ENCODE results near the gene MVB12B.
"Not testable (repeated sequence)": the region's sequence is repeated elsewhere in the genome, so short reads cannot be mapped to it uniquely, and the experiment has no call there.

MVB12B gene

DNA sequence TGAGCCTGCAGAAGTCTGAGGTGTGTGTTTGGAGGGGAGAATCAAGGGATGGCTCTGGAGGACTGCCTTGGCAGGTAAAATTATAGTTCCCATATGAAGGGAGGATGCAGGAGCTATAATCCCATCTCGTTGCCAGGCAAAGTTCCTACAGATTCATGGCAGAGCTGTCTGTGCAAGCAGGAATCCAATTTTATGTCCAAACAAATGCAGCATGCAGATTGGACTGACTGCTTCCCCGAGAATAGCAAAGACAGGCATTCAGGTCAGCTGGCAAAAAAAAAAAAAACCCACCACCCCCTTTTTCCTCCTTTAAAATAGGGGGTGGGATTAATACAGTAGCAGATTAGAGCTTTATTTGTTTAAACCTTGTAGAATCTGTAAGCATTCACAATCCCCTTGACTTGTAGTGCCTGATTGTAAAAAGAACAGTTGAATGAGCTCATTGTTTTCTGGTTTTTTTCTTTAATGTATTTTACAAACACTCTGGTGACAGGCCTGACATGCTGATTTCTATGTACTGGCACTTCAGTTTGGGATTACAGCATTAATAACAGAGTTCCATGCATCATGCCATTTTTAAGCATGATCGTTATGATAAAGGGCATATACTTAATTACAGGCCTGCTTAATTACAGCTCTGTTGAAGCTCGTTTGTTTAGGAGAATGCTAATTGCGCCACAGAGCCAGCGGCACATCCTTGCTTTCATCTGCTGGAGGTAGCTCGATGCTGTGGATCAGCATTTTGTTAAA lies 145.7 kb downstream of the MVB12B start:
- no peak for DNase-seq (ENCODE audit: low read depth in 3 of 3)

DNA sequence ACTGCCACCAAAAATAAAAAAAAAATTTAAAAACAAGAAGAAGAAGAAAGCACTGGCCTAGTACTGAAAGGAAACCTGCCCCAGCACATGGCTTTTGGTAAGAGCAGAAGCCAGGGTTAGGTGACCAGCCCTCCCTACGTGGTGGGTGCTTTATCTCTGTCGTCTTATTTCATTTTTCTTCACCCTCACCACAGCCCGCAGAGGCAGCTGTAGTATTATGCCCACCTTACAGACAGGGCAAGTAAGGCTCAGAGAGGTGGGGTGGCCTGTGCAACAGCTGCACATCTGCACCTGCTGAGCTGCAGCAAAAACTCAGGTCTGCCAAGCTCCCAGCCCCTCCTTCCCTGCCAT lies 146.3 kb downstream of the MVB12B start:
- no peak for DNase-seq (ENCODE audit: low read depth in 3 of 3)

DNA sequence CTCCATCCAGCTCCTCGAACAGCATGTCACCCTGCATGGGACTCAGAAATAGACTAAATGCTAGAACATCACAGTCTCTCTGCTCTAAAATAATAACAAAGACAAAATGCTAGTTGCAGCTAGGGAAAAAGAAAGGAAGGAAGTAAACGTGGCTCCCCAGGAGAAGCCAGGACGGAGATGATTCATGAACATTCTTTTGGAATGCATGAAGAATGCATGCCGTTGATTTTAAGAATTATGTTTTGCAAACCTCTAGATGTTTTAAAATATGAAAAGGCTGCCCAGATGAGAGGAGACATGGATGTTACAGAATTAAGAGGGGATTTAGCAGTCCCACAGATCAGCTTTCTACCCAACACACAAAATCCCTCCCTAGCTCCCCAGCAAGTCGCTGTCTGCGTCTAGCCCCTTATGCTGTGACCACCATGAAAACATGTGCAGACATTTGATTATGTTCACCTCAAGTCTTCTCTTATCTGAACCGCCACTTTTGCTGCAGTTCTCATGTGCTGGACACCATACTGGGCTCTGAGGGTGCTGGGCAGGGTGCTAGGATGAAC lies 147.7 kb downstream of the MVB12B start:
- no peak for DNase-seq (ENCODE audit: low read depth in 3 of 3)

DNA sequence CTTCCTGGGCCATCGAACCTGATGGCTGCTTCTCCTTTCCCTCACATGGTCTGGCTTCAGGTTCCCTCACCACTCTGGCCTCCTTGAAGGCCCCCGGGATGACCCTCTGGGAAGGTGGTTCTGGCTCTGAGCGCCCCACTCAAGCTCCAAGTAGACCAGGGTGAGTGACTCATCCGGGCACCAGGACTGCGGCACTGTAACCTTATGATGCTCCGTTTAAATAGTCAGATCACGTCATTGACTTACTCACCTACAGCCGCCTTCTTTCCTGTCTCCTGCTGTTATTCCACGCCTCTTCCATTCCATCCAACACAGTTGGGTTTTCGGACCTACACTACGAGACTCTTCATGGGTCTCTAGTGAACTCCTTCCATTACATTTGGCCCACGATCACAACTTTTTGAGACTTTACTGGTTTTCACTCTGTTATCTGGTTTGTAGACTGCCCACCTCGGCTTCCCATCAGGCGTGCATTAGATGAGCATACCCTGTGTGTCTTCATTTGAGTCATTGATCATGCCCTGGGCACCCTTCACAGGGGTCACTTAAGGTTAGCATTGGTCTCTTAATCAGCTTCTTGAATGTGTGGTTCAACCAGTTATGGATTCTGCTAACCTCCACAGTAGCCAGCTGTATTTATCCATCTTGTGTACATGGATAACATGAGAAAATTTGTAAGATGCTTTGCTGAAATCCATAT lies 148.3 kb downstream of the MVB12B start:
- no peak for DNase-seq (ENCODE audit: low read depth in 3 of 3)

DNA sequence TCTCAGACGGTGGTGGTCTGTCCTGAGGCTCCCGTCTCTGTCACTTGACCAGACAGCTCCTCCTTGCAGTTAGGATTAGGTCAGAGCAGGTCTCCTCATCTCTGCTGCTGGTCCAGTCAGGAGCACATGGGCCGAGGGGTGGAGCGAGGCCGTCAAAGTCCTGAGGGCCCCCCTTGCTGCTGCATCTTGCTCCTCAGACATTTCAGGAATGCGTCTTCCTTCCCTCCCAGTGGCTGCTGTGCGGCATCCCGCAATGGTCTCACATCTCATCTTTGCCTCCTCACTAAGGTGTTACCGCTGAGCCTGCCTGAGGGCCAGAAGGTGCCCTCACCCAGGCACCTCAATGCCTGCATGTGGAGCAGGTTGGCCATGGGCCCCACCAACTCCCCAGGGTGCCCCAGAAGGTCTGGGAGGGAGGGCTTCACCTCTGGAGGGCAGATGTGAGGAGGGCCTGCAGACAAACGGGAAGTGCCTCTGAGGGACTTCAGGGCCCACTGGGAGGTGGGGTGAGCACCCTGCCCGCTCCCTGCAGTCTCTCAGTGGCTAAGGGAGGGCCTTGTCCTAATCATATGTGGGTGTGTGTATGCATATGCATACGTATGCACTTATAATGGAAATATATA lies 149.4 kb downstream of the MVB12B start:
- no peak for DNase-seq (ENCODE audit: low read depth in 3 of 3)

DNA sequence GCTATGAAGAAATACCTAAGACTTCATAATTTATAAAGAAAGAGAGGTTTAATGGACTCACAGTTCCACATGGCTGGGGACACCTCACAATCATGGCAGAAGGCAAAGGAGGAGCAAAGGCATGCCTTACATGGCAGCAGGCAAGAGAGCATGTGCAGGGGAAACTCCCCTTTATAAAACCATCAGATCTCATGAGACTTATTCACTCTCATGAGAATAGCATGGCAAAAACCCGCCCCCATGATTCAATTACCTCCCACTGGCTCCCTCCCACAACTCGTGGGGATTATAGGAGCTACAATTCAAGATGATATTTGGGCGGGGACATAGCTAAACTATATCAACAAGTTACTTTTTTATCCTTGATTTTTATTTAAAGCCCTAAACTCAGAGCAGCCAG lies 150.8 kb downstream of the MVB12B start:
- not testable (repeated sequence) for DNase-seq (ENCODE audit: low read depth in 3 of 3)

DNA sequence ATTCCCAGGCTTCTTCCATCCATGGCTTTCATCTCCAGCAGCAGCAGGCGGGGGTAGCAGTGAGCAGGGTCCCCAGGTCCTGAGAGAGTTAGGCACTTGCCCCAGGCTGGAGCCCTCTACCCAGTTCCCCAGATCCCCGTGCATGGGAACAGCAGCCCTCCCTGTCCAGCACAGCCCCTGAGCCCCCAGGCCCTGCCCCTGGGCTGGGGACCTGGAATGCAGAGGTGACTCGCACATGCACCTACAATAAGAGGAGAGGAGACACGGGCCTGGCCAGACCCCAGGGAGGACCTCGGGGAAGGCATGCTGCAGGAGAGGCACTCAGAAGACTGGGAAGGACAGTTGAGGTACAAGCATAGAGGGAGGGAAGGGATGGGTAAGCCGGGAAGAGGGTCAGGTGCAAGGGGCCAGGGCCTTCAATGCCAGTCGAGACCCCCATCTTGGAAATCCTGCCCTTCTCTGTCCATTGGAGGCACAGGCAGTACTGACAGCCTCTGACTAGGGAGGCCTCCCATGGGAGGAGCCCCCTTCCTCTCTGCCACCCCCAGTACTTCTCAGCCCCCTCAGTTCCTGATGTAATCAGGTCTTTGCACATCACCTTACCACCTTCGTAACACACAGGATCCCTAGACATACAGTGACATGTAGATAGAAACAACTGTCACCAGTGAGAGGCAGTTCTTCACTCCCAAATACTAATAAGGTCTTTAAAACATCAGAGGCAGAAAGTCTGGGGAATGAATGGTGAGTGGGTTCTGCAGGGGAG lies 151.8 kb downstream of the MVB12B start:
- DNase-seq (ENCODE audit: low read depth in 3 of 3) = no peak

DNA sequence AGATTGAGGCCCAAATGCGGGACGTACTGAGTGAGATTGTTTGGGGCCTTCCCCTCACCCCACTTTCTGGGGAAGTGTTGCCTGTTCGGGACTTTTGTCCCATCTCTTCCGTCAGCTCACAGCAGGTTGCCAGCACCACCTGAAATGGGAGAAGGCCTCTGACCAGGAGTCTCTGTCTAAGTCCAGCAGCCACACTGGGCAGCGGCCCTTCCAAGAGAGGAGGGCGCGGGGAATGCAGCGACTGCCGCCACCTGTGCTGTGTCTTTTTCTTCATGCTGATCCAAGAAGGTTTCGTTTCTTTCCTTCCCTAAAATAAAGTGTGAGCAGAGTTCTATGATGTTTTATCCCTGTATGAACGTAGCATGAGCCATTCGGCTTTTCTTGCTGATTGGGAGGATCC lies 152.9 kb downstream of the MVB12B start:
- DNase-seq (ENCODE audit: low read depth in 3 of 3) = no peak

DNA sequence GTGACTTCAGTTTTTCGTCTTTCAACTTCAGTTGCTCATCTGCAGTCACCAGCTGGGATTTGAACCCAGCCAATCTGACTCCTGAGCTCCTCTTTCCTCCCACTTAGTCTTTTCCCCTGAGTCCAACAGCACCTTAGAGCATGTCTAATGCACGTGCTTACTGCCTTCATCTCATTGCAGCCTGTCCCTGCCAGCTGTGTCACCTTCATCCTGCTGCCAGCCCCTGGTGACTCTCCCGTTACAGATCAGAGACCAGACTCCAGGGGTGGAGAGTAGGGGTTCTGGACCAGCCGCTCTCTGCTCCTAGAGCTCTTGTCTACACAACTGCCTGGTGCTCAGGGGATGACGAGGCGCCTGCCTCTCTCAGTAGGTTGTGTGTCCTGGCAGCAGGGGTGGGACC lies 154.2 kb downstream of the MVB12B start:
- DNase-seq (ENCODE audit: low read depth in 3 of 3) = no peak

DNA sequence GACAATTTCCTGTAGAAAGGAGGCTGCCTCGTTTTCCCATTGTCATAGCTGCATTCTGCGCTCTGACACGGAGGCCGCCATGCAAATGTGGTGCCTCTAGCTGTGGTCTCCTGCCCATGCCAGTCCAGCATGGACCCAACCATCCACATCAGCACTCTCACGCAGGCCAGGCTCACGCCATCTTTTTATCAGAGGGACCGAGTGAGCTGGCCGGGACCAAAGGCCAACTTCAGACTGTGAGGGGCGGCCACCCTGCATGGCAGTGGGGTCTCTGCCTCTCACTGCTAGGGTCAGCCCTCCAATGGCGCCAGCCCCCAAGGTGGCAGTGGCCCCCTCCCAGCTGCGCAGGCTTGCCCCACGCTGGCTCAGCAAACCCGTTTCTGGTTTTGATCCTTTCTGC lies 155.2 kb downstream of the MVB12B start:
- no peak for DNase-seq (ENCODE audit: low read depth in 3 of 3)

DNA sequence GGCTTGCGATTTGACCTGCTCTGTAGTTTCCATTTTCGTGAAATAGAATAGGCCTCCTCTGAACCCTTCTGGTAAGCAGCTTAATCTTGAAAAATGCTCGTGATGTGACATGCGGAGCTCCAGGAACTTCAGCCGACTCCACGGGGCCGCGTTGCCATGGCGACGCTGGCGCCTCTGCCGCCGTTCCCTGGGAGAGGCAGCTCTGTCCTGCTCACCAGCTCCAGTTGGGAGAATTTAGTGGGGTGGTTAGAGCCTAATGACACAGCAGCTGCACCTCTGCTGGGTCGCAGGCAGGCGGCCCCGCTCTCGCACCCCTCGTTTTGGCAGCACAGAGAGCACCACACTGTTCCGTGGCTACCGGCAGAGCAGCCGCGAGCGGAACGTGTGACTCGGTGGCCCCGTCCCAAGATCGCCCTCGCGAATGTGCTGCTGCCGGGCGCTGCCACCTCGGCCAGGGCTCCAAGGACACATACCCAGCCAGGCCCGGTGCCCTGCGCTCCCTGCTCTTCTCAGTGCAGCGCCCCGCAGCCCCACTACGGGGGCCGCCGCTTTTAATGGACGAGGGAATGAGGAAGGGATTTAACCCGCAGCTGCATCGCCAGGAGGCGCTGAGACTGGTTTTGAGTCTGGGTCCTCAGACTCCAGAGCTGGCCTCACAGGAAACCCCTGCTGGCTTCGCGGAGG lies 155.9 kb downstream of the MVB12B start:
- DNase-seq (ENCODE audit: low read depth in 3 of 3) = no peak

DNA sequence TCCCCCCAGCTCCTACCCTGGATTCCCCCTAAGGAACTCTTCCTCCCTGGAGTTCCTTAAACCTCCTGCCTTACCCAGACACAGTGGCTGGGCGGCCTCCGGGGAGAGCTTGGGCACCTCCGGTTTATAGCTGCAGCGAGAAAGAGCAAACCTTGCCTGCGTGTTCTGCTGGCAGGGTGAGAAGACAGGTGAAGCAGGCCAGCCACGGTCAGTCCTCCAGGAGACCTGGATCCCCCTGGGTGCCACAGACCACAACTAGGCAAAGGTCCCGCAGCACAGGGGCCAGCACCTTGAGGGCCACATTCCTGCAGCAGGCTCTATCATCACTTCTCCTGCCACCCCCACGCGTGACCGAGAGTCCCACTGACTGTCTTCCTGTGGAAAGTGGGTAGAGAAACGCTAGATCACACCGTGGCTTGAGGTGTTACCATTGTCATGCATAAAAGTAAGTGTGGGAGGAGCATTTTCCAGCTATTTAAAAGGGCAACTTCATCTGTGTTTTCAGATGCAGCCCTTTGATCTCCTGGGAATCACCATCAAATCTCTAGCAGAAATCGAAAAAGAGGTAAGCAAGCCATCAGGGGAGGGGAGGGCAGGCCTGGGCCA lies 156.9 kb downstream of the MVB12B start:
- no peak for DNase-seq (ENCODE audit: low read depth in 3 of 3)

DNA sequence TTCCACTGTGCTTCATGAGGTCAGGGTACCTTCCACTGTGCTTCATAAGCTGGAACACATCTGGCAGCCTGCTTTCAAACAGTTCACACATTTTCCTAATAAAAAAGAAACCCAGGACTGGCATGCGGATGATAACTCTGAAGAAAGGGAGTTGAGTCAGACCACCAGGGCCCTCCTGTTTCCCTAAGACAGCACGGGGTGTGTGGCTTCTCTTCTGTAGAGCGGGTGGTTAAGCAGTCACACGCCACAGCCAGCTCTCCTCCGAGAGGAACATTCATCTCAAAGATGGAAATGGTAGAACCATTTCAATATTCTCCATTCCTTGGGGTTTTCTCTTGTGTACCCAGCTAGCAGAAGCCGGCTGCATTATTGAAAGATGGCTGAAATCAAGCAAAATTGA lies 159.0 kb downstream of the MVB12B start:
- no peak for DNase-seq (ENCODE audit: low read depth in 3 of 3)

DNA sequence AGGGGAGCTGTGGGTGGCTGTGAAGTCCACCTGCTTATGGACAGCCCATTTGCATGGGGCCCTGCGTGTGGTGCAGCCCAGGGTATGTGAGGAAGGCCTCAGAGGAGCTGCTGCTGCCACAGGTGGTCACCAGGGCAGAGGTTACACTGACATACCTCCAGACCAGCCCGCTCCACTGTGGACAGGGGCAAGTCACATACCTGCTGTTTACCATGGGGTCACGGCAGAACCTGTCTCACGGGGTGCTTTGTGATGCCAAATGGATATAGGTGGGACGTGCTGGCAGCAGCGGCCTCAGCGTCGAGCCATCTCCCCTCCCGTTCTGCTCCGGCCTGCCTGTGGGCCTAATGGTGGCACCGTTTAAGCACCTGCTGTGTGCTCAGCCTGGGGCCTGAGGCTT lies 159.6 kb downstream of the MVB12B start:
- no peak for DNase-seq (ENCODE audit: low read depth in 3 of 3)

DNA sequence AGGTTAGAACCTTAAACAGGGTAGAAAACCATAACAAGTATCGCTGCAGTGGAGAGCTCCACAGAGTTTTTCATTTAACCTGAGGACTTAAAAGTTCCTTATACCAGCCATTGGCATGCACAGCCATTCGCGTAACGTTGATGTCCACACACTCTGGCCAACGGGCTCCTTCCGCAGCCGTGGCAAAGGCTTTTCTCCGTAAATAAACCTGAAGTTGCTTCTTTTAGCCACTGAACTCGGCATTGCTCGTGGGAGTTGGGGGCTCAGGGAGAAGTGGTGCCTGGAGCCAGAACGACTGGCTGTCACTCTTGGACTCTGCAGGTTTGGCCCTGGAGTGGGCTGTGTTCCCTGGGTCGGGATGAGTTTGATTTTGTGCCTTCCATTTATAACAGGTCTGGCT lies 161.2 kb downstream of the MVB12B start:
- DNase-seq (ENCODE audit: low read depth in 3 of 3) = no peak

DNA sequence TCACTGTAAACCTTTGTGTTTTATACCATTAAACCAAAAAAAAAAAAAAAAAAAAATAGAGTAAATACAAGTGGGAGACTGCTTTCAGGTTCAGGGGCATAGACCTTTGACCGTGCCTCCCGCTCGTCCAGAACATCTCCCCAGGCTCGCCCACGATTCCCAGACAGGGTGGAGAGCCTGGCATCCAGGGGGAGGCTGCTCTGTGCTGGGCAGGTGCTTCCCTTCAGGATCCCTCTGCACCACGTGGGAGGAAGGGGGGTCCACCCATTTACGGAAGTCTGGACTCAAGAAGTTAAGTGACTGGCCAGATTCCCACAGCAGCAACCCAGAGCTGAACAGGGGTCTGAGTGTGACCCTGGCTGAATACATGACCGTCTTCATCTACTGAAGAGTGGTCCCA lies 161.7 kb downstream of the MVB12B start:
- DNase-seq (ENCODE audit: low read depth in 3 of 3) = no peak

DNA sequence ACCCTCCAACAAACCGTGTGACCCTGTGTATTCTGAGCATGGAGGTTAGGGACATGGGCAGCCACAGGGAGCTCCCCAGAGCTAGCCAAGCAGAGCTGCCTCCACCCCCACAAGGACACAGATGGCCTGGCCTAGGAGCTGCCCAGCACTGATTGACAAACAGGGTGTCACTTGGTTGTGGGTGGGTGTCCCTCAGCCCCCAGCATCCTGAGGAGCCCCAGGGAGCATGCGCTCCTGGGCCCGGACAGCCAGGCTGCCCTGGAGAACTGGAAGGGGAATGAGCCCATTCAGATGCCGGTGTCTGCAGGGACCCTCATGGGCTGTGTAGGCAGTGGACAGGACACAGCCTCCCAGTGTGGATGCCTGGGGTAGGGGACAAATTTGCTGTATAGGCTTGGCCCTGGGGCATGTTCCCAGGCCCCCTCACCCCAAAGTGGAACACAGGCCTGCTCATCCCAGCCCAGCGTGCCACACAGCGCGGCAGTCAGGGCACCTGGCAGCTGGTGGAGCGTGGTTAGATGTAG lies 162.3 kb downstream of the MVB12B start:
- DNase-seq (ENCODE audit: low read depth in 3 of 3) = no peak

DNA sequence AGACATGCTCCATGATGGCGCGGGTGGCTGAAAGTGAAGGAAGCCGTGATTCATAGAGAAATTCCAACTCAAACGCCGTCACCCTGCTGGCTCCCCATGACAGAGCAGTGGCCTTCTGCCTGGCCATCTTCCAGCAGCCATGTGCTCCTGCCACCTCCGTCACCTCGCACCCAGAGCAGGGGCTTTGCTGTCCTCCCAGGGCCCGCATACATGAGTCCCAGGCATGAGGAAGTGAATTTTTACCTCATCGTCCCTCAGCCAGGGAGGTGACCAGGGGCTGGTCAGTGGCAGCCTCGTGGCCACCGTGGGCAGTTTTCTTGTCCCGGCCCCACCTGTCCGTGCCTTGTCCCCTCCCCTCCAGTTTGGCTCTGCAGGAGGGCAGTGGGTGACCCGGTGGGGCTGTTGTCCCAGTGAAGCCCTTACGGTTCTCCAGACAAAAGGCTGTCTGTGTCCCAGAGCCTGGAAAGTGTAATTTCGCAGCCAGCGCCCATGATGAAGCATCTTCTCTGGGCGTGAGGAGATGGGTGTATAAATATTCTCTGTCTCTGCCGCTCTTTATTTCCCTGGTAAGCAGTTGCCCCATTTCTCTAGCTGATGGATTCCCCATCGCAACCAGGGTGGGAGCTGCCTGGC lies 163.1 kb downstream of the MVB12B start:
- DNase-seq (ENCODE audit: low read depth in 3 of 3) = no peak

DNA sequence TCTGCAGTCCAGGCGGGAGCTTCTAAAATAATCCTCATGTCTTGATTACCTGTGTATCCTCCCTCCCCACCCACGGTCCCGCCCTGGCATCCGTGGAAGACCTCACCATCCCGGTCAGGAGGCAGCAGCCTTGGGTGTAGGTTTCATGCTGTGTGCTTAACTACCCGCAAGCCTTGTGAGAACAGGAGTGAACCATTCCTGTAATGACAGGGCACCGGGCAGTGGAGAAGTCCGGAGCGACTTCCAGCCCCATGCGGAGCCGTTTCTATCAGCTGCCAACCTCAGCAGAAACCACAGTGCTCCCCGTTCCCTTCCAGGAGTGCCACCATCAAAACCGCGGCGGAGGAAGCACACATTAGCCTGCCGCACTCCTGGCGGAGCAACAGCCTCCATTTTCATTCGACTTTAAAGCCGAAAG lies 163.6 kb downstream of the MVB12B start:
- DNase-seq (ENCODE audit: low read depth in 3 of 3) = no peak

DNA sequence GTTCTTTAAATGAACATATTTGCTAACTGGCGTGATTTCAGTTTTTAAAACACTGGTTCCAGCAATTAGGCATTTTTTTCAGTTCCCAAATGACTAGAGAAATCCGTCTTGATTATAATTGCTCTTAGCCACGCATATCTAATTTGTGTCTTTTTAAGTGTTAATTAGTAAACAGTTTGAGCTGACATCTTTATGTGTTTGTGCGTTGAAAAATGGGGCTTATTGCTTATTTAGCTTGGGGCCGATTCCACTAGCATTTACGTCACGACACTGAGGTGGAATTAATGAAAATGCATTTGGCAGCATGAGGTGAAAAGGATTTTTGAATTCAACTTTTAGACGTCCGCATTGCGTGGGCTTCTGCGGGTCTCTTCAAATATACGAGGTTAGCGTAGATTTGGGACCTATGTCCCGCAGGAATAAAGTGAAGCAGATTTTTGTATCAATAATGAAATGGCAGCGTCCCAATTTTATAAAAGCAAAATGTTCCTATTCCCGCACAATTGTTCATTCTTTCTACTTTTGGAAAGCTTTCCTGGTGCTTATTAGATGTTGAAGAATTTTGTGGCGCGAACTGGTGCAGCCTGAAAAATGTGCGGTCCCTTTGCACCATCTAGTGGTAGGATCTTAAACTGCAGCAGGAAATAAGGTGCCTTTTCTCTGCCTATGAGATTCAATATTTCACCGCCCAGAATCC lies 164.4 kb downstream of the MVB12B start:
- no peak for DNase-seq (ENCODE audit: low read depth in 3 of 3)
